GM11168 (cell line): ENCODE measurements around the gene GPR75.

Source experiments
- in situ Hi-C: fragments of 300-500 bp; cut with MboI; formaldehyde crosslinking; loops from one replicate; pipeline ENCODE4 v1.12.0; 2022; ENCODE audit warnings: low sequenced_read_pairs; ENCODE audit not compliant: unreplicated experiment

GPR75 gene

DNA sequence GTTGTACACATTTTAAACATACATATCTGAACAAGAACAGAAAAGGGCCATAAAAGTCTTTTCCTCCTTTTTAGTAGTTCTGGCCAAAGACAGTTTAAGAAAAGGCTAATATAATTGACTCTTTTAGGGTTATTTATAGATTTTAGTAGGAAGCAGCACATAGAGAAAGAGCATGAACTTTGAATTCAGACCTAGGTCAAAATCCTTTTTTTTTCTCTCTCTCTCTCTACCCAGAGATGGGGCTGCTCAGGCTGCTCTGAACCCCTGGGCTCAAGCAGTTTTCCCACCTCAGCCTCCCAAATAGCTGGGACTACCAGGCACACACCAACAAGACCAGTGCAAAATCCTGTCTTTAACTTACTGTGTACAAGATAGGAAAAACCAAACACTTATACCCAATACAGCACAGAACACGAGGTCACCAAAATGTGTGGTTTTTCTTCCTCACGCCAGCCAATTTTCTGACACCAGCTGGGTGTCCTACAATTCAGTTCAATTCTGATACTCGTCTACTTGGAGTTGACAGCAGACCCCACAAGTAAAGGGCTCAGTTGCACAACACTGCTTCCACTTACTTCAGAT, 40.8 kb downstream of the GPR75 start:
- in situ Hi-C loops: no loop called here

DNA sequence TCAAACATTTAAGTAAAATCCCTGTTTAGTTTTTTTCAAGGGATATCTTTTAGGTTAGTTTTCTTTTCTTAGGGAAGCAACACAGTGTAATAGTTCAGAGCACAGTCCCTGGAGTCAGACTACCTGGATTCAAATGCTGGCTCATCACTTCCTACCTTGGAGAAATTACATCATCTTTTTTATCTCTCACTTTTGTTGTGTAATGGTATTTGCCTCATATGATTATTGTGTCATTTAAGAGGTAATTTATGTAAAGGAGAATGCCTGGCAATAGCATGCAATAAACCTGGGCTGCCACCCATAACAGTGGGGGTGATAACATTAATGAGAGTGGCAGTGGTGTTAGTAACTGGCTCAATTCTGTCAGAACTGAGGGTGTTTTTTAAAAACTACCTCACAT, 46.6 kb downstream of the GPR75 start:
- in situ Hi-C loops: no loop called here

DNA sequence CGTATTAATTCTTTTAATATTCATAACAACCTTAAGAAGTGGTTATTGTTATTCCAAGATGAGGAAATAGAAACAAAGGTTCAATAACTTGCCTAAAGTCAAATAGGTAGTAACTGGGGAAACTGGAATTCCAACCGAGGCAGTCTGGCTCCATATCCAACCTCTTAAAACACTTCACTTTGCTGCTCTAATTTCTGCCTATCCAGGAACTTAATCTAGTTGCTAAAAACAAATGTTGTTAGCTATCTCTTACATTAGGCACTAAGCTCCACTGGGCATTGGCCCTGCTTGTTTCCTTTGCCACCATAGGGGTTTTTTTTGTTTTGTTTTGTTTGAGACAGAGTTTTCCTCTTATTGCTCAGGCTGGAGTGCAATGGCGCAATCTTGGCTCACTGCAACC, 48.2 kb downstream of the GPR75 start:
- in situ Hi-C loops: no loop called here
